Liver (tissue), 9 donors: ENCODE results near the gene SIPA1L3. TPM values are rescaled to one million over a fixed set of nuclear protein-coding genes. Genes with fewer than 3 reads are reported as not detected.

Experiments
- DNase-seq: peaks from one replicate; pipeline ENCODE4 v3.0.0-alpha.2; 2017; ENCODE audit warnings: low spot score
- H3K27ac ChIP-seq, 2 donors: one replicate each; pipeline ENCODE4 v1.7.0; 2013; ENCODE audit warnings: inconsistent platforms in 2 of 2, low read length in 2 of 2, control low read depth in 1 of 2, low read depth in 1 of 2, mild to moderate bottlenecking in 1 of 2
- H3K27me3 ChIP-seq, 4 donors: one replicate each; pipeline versions ENCODE4 v1.6.1 to v1.7.0; 2013; ENCODE audit warnings: low read length in 3 of 4, inconsistent platforms in 1 of 4, mild to moderate bottlenecking in 1 of 4, moderate library complexity in 1 of 4; ENCODE audit not compliant: control insufficient read depth in 4 of 4, insufficient read depth in 4 of 4
- H3K36me3 ChIP-seq, 4 donors: one replicate each; pipeline versions ENCODE4 v1.6.1 to v1.7.0; 2013; ENCODE audit warnings: low read length in 3 of 4, mild to moderate bottlenecking in 3 of 4, low read depth in 1 of 4, moderate library complexity in 1 of 4; ENCODE audit not compliant: control insufficient read depth in 4 of 4, insufficient read depth in 3 of 4
- H3K4me1 ChIP-seq, 4 donors: one replicate each; pipeline versions ENCODE4 v1.6.1 to v1.7.0; 2013; ENCODE audit warnings: low read length in 3 of 4, mild to moderate bottlenecking in 3 of 4, moderate library complexity in 1 of 4; ENCODE audit not compliant: control insufficient read depth in 4 of 4, insufficient read depth in 4 of 4
- H3K4me3 ChIP-seq, 3 donors: one replicate each; pipeline versions ENCODE4 v1.6.1 to v1.7.0; 2013; ENCODE audit warnings: low read length in 3 of 3, control low read depth in 1 of 3, low read depth in 1 of 3, mild to moderate bottlenecking in 1 of 3
- H3K9ac ChIP-seq, 2 donors: one replicate each; pipeline ENCODE4 v1.7.0; 2013; ENCODE audit warnings: low read length in 2 of 2, mild to moderate bottlenecking in 2 of 2, moderate library complexity in 2 of 2, control low read depth in 1 of 2, low read depth in 1 of 2
- H3K9me3 ChIP-seq, 4 donors: one replicate each; pipeline versions ENCODE4 v1.6.1 to v1.7.0; 2013; ENCODE audit warnings: low read length in 3 of 4; ENCODE audit not compliant: control insufficient read depth in 4 of 4
- CTCF ChIP-seq: fragments of 150-350 bp; IDR thresholded peaks from 2 replicates; pipeline ENCODE4 v1.5.1; 2017; ENCODE audit warnings: improper control_type of control experiment, low read depth, low read length; ENCODE audit not compliant: missing input control
- EGR1 ChIP-seq, 2 donors: IDR thresholded peaks; 2 replicates each; pipeline ENCODE4 v1.6.1; 2016 to 2018; ENCODE audit warnings: antibody characterized with exemption in 2 of 2, low read depth in 2 of 2
- FOXA1 ChIP-seq: IDR thresholded peaks from 2 replicates; pipeline ENCODE4 v1.6.1; 2016; ENCODE audit warnings: antibody characterized with exemption
- FOXA2 ChIP-seq: IDR thresholded peaks from 2 replicates; pipeline ENCODE4 v1.6.1; 2016; ENCODE audit warnings: antibody characterized with exemption
- GABPA ChIP-seq, 2 donors: IDR thresholded peaks in 1 of 2; conservative IDR thresholded peaks in 1 of 2; 2 replicates each; pipeline ENCODE4 v1.6.1; 2016; ENCODE audit warnings: antibody characterized with exemption in 2 of 2, mild to moderate bottlenecking in 1 of 2, moderate library complexity in 1 of 2
- HNF4G ChIP-seq: IDR thresholded peaks from 2 replicates; pipeline ENCODE4 v1.6.1; 2016; ENCODE audit warnings: antibody characterized with exemption
- JUND ChIP-seq, 2 donors: IDR thresholded peaks; 2 replicates each; pipeline ENCODE4 v1.6.1; 2016; ENCODE audit warnings: antibody characterized with exemption in 2 of 2
- NR2F2 ChIP-seq: IDR thresholded peaks from 2 replicates; pipeline ENCODE4 v1.6.1; 2016; ENCODE audit warnings: antibody characterized with exemption
- RAD21 ChIP-seq, 2 donors: IDR thresholded peaks; 2 replicates each; pipeline ENCODE4 v1.6.1; 2016; ENCODE audit warnings: antibody characterized with exemption in 2 of 2, mild to moderate bottlenecking in 2 of 2
- RXRA ChIP-seq, 2 donors: IDR thresholded peaks; 2 replicates each; pipeline ENCODE4 v1.6.1; 2017 to 2018; ENCODE audit warnings: antibody characterized with exemption in 2 of 2, mild to moderate bottlenecking in 1 of 2
- SP1 ChIP-seq: IDR thresholded peaks from 2 replicates; pipeline ENCODE4 v1.6.1; 2018; ENCODE audit warnings: antibody characterized with exemption, mild to moderate bottlenecking
- TAF1 ChIP-seq: conservative IDR thresholded peaks from 2 replicates; pipeline ENCODE4 v1.6.1; 2016; ENCODE audit warnings: antibody characterized with exemption, mild to moderate bottlenecking
- YY1 ChIP-seq: IDR thresholded peaks from 2 replicates; pipeline ENCODE4 v1.6.1; 2016; ENCODE audit warnings: antibody characterized with exemption, mild to moderate bottlenecking
- ZBTB33 ChIP-seq: IDR thresholded peaks from 2 replicates; pipeline ENCODE4 v1.6.1; 2016; ENCODE audit warnings: antibody characterized with exemption
- WGBS: extraction: QIAGEN DNeasy Blood & Tissue Kit; methylation state at CpG from one replicate; pipeline ENCODE4 v1.1.7; 2013; 5-methylcytosine and 5-hydroxymethylcytosine counted together
- polyA plus RNA-seq, 2 donors: library from polyadenylated mRNA; stranded (reverse) in 1 of 2; unstranded in 1 of 2; fragments of 200-250 nt in 1 of 2; fragments of >200 nt in 1 of 2; fragmentation: Nextera tagmentation in 1 of 2; extraction: Ambion mirVana in 1 of 2; gene quantifications; one replicate each; pipeline versions ENCODE4 v1.2.1 to v1.2.3, GENCODE V29; 2013 to 2015
- total RNA-seq, 2 donors: library from RNA; depleted of rRNA; stranded (reverse); fragments of >200 nt; gene quantifications; one replicate each; pipeline ENCODE4 v1.2.3, GENCODE V29; 2014
- TF ChIP-seq, protein P1 (sequence below): IDR thresholded peaks from 2 replicates; pipeline ENCODE4 v1.6.1; 2016; ENCODE audit warnings: antibody characterized with exemption
- TF ChIP-seq, protein P2 (sequence below): IDR thresholded peaks from 2 replicates; pipeline ENCODE4 v1.6.1; 2016; ENCODE audit warnings: antibody characterized with exemption
- donor health status: healthy.
- donor health status: healthy.
- donor health status: healthy.
- donor health status: healthy.
- donor health status: healthy.

The SIPA1L3 gene
- total and polyA plus RNA-seq, 4 donors: 2.4 to 10.0 (median 4.4) TPM

- TF ChIP-seq YY1: no peak
- no peak for TF ChIP-seq FOXA2
- TF ChIP-seq ZBTB33: no peak
- no peak for TF ChIP-seq JUND (IDR thresholded peaks at IDR 0.05)
- TF ChIP-seq FOXA1: no peak
- no peak for TF ChIP-seq TAF1
- no peak for TF ChIP-seq HNF4G
- TF ChIP-seq GABPA (IDR thresholded peaks at IDR 0.05 in 1 of 2, conservative IDR thresholded peaks at IDR 0.05 in 1 of 2): no peak
- TF ChIP-seq, protein P1, sequence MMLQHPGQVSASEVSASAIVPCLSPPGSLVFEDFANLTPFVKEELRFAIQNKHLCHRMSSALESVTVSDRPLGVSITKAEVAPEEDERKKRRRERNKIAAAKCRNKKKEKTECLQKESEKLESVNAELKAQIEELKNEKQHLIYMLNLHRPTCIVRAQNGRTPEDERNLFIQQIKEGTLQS: no peak
These were observed 228.4 kb downstream of the SIPA1L3 start (continued) for GRCh38 chr19:38135150-38135998.

DNA sequence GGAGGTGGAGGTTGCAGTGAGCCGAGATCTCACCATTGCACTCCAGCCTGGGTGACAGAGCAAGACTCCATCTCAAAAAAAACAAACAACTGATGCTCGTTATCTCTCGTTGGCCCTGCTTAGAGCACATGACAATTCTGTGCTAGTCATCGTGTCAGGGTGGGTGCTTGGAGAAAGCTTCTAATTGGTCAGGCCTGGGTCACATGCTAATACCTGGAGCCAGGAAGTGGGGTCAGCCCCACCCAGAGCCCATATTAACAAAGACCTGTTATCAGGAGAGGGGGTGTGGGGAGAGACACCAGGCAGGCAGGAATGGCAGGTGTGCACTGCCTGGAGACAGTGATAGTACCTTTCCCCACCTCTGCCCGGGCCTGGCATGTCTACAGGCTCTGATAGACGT, 232.1 kb downstream of the SIPA1L3 start:
- TF ChIP-seq FOXA2: no peak
- no peak for TF ChIP-seq RXRA (IDR thresholded peaks at IDR 0.05)
- TF ChIP-seq RAD21 (IDR thresholded peaks at IDR 0.05): no peak
- TF ChIP-seq, protein P1: no peak
- no peak for TF ChIP-seq ZBTB33
- no peak for TF ChIP-seq FOXA1
- TF ChIP-seq HNF4G: no peak
- no peak for TF ChIP-seq SP1
- TF ChIP-seq, protein P2, sequence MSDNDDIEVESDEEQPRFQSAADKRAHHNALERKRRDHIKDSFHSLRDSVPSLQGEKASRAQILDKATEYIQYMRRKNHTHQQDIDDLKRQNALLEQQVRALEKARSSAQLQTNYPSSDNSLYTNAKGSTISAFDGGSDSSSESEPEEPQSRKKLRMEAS: no peak
- TF ChIP-seq YY1: no peak
- TF ChIP-seq EGR1 (IDR thresholded peaks at IDR 0.05; ENCODE audit: low read depth in 2 of 2): no peak

GRCh38 chr19:38141108-38141507, 234.1 kb downstream of the SIPA1L3 start:
- H3K27me3 ChIP-seq: no peaks in the 10 kb centered on the region
- no peaks in the 10 kb centered on the region for H3K9me3 ChIP-seq
- no peak for DNase-seq
- H3K9ac ChIP-seq: no peak overlapping the region
- no peaks in the 10 kb centered on the region for H3K4me1 ChIP-seq
- no peak overlapping the region for H3K27ac ChIP-seq
- TF ChIP-seq NR2F2: no peak
- TF ChIP-seq, protein P1: no peak
- no peak for TF ChIP-seq ZBTB33
- no peak for TF ChIP-seq FOXA2
- no peak for TF ChIP-seq SP1
- no peak for TF ChIP-seq RAD21 (IDR thresholded peaks at IDR 0.05)
- no peak for TF ChIP-seq GABPA (IDR thresholded peaks at IDR 0.05 in 1 of 2, conservative IDR thresholded peaks at IDR 0.05 in 1 of 2)
- TF ChIP-seq, protein P2: no peak
- no peak for TF ChIP-seq YY1
- no peak for TF ChIP-seq TAF1
- no peak for TF ChIP-seq CTCF
- TF ChIP-seq RXRA (IDR thresholded peaks at IDR 0.05): no peak
- 96% methylated on average over 13 of the region's 13 CpGs for WGBS
- peaks cover 1 to 15% (median 5%) of the 10 kb centered on the region in 4 donors for H3K36me3 ChIP-seq
- no peak overlapping the region for H3K4me3 ChIP-seq

More for the DNA sequence above, 232.1 kb downstream of the SIPA1L3 start:
- no peak for DNase-seq
- Histone ChIP-seq H3K27ac (no peak overlapping the region), H3K36me3 (peaks cover 0 to 7% (median under 1%) of the 10 kb centered on the region in 4 donors), H3K4me1 (peaks cover 0 to 2% (median 0%) of the 10 kb centered on the region in 4 donors), H3K9ac (no peak overlapping the region), H3K27me3 (no peaks in the 10 kb centered on the region), H3K9me3 (no peaks in the 10 kb centered on the region), H3K4me3 (no peak overlapping the region)
- WGBS: 87% methylated on average over 6 of the region's 6 CpGs
